Kidney tubule cell (primary cell): ENCODE data around the gene FAM110A.
"Not testable (repeated sequence)": the region's sequence is repeated elsewhere in the genome, so short reads cannot be mapped to it uniquely, and the experiment has no call there.

Experiments
- DNase-seq: peaks from one replicate; pipeline ENCODE4 v3.0.0-alpha.2; 2018; ENCODE audit warnings: low spot score

The FAM110A gene

DNA sequence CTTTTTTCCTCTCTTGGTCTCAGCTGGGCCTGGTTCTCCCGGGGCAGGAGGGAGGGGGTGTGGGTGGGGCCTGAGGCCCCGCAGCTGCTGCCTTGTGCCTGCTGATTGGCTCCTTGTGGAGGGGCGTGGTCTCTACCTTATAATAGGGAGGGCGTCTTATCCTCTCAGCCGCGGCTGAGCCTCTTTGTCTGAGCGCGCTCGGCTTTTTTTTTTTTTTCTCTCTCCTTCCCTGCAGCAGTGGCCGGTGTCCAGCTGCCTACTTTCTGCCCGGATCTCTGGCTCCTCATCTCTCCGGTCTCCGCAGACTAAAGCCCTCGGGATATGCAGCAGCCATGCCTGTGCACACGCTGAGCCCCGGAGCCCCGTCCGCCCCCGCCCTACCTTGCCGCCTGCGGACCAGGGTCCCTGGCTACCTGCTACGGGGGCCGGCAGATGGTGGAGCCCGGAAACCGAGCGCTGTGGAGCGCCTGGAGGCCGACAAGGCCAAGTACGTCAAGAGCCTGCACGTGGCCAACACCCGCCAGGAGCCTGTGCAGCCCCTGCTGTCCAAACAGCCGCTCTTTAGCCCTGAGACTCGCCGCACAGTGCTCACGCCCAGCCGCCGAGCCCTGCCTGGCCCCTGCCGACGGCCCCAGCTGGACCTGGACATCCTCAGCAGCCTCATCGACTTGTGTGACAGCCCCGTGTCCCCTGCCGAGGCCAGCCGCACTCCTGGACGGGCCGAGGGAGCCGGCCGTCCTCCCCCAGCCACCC is 11.1 kb downstream of the FAM110A start:
- DNase-seq = peak; percentile 86

DNA sequence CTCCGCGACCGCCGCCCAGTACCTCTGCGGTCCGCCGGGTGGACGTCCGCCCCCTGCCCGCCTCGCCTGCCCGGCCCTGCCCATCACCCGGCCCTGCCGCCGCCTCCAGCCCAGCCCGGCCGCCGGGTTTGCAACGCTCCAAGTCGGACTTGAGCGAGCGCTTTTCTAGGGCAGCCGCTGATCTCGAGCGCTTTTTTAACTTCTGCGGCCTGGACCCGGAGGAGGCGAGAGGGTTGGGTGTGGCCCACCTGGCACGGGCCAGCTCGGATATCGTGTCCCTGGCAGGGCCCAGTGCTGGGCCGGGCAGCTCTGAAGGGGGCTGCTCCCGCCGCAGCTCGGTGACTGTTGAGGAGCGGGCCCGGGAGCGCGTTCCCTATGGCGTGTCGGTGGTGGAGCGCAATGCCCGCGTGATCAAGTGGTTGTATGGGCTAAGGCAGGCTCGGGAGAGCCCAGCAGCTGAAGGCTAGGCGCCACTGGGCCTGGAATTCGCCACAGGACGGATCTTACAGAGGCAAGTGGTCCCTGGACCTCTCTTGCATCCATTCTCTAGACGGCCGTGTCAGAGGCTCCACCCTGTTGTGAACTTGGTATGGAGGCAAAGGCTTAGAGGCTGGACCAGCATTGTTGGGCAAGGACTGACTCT is 11.8 kb downstream of the FAM110A start:
- no peak for DNase-seq

DNA sequence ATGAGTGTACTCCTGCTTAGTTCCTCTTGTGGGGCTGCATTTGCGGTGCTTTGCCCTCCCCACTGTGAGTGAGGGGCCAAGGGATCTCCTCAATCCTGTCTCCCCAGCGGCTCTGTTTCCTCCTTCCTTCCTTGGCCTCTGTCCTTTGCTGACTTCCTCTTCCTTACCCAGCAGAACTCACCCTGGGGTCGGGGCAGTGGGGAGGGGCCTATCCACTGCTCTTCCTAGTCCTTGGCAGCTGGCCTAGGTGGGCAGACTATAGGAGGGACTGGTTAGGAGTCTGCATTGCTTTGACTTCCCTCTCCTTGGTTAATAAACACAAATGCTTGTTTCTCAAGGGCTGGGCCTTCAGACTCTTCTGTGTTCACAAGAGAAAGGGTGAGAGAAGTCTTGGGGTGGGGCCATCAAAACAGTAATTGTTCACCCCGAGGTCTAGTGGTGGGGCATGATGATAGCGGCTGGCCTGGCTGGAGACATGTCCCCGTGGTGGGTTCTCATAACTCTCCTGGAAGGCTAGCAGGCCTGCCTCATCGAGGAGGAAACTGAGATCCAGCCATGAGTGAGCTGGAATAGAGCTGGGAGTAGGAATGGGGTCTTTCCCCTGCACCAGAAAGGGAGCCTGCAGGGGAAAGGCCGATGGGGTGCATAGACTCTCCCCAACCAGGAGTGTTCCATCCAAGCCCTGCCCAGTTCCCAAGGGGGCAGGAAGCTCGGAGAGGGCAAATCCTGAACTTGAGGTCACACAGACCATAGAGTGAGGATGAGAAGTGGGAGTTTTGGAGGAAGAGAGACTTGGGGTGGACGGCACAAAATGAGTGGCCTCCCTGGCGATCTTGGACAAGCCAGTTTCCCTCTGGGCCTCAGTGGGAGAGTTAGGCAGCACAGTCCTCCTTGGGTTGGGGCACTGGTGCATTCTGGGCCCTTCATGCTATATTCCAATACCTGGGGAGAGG is 12.7 kb downstream of the FAM110A start:
- no peak for DNase-seq

DNA sequence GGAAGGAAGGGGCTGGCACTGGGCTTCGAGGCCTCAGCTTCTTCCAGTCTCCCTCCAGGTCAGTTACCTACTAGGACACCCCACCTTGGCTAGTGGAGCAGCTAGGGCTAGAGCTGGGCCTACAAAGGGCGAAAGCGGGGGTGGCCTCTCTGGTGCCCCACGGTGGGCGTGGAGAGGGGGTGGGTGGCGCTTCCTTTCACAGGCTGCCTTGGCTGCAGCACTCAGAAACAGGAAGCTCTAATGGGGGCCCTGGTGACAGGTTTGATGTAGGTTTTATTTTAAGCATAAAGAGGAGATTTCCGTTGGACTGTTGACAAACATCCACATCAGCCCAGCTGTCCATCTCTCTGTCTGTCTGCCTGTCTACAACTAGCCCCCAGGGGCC is 13.4 kb downstream of the FAM110A start:
- no peak for DNase-seq

DNA sequence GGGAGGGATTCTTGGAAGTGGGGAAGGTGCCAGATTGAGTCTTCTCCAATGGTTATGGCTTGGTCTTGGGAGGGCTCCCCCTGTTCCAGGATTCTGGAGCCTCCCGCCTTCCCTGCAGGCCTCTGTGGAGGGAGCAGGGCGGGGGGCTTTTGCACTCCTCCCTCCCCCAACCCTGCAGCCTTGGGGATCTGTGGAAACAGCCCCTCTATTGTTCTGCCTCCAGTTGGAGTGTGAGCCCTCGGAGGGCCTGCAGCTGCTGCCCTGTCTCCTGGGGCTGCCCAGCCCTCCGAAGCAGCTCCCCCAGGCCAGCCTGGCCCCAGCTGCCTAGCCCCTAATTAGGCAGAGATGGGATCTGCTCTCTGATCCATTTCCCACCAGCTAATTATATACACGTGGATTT is 14.7 kb downstream of the FAM110A start:
- DNase-seq = no peak

DNA sequence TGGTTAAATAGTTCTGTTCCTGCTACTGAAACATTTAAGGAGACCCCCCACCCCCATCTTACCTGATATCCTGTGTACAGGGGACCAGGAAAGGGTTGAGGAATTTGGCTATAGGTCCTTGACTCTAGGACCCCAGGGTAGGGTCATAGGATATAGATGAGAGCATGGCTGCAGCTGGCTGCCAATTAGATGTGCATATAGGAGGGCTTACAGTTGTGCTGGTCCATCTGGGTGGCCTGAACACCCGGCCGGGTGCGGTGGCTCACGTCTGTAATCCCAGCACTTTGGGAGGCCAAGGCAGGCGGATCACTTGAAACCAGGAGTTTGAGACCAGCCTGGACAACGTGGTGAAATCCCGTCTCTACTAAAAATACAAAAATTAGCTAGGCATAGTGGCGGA is 15.2 kb downstream of the FAM110A start:
- not testable (repeated sequence) for DNase-seq

DNA sequence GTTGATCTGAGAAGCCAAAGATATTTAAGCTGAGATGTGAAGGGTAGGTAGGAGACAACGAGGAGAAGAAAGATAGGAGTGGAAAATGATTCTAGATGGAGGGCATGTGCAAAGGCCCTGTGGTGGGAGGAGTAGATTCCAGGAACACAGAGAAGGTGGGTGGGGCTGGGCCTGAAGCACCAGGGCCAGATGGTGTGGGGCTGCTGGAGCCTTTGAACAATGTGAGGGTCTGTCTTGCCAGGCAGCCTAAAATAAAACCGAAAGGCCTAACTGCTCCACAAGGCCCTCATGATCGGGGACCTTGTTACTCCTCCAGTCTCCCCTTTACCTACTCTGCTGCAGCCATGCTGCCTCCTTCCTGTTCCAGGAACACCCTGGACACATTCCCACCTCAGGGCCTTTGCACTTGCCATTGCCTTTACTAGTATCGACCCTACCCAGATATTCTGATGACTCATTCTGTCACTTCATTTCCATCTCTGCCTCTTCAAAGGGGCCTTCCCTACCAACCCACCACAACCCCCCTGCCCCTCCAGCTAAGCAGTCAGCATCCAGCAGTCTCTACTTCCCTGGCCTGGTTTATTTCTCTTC is 20.0 kb downstream of the FAM110A start:
- no peak for DNase-seq

DNA sequence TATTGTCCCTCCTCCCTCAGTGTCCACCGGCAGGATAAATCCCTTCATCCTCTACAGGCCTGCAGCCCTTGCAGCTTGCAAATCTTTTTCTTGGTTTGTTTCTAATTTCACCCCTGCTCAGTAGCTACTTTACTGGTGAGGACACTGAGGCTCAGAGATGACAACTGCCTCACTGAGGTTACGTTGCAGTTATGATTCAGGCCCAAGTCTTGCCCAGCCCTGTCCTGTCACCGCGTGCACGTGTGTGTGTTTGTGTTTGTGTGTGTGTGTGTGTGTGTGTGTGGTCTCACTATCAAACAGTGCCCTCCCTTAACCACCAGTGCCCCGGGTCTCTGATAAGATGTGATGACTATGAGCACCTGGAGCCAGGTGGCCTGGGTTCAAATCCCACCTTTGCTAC is 21.1 kb downstream of the FAM110A start:
- no peak for DNase-seq

DNA sequence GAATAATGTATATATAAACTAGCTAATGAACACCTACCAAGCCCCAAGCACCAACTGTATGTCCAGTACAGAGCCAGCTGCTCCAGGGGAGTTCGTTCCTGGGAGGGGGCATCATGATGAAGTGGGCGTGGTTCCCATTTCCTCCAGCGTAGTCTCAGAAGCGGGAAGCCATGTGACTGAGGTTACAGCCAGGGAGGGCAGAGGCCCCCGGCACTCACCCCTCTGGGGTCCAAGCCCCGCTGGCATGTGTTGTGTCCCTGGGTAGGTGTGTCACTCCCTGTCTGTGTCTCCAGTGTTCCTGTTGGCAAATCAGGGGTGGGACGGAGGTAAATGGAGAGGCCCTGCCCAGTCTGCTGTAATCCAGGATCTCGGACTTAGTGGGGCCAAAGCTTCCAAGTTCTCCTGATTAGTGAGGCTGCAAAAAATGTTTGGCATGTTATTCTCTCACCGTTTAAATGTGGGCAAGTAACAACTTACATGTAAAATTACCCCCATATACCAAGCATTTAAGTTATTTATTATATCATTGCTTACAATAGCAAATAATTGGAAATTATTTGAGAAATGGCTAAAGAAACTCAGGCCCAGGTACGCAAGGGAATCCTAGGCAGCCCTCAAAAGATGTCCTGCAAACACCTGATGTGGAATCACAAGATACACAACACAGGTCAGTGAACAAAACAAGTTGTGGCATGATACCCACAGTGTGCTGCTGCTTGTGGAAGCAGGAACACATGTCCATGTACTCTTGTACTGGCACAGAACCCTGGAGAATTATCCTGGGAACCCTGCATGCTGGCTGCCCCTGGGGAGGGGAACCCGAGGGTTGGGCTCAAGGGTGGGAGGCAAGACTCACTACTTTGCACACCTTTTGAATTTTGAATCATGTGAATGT is 22.2 kb downstream of the FAM110A start:
- no peak for DNase-seq

DNA sequence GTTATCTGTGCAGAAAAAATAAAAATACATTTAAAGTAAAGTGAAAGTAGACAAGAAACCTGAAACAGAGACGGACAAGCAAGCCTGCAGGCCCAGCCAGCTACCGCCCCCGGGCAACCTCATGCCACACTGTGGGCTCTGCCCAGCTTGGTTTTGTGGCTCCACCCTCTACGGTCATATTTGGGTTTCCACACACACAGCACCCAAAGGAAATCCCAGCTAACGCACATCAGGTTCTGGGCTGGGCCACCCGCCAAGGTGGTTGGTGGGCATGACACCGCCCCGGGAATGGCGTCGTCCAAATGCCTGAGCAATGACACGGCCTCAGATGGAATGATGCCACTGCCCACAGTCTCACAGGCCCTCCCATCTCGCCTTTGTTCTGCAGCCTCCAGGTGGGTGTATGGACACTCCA is 22.9 kb downstream of the FAM110A start:
- DNase-seq = peak; percentile 98

DNA sequence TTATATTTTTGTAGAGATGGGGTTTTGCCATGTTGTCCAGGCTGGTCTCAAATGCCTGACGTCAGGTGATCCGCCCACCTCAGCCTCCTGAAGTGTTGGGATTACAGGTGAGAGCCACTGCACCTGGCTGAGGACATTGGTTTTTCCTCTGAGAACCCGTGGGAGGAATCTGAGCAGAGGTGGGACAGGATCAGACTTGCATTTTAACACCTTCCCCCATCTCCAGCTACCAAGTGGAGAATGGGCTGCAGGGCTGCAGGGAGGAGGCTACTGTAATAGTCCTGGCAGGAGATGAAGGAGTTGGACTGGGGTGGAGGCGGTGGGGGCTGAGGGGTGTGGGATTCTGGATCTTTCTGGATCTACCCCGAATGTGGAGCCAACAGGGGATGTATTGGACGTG is 24.5 kb downstream of the FAM110A start:
- no peak for DNase-seq

DNA sequence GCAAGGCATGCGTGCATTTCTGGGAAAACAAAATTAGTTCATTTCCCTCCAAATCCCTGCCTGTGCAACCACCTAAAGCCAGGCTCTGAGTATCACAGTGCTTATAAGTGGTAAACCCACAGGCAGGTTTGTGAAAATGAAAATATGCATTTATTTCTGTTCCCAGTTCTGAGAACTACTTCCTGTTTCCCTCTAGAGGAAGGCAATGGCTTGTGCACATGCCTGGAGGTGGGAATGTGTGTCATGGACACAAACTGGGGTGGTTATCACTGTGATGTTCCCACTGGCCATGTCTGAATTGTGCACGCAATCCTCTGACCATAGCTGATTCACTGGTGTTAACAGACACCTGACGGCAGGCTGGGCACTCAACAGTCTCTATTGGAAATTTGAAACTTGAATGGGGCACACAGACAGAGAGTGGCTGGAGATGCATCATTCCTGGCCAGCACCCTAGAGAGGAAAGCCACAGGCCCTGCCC is 26.3 kb downstream of the FAM110A start:
- DNase-seq = peak; percentile 13

DNA sequence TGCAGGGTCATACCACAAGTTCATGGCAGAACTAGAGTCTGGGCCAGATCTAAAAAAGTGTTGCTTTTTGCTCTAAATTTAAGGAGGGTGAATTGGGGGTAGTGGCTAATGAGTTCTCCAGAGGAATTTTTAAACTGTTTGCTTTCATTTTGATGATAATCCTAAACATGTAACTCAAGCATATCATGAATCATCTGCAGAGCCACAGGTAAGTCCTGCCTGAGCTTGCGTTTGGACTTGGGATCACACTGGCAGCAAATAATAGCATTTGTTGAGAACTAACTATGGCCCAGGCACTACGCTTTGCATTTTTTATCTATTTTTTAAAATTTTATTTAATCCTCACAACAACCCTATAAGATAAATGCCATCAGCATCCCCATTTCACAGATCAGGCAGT is 27.4 kb downstream of the FAM110A start:
- no peak for DNase-seq

DNA sequence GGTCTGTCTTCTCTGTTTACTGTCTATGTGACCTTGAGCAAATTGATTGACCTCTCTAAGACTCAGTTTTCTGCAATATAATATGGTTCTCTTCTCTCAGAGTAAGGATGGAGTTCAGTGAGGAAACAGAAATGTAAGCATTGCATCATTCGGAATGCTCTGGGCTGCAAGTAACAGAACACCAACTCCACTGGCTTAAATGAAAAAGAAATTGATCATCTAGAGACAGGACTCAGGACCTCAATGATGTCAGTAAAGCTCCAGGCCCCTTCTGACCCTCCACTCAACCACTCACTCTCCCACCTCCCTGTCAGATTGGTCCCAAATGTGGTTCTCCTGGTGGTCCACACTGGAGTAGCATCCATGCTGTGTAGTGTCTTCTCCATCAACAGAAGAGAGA is 31.9 kb downstream of the FAM110A start:
- DNase-seq = no peak

DNA sequence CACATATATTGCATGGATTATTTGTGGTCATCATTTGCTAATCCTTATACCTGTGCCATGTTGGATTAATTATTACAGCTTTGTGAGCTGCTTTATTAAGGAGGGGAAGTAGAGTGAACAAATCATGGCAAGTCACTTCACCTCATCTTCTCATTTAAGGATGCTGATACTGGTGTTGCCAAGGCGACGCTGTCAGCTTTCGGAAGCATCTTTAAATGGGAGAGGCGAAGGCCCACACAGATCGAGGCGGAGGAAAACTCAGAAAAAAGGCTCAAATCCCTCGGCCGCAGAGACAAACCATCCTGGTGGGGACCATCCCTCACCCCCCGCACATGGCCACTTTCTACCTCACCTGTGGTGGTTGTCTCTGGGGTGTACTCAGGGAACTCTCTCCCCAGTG is 34.8 kb downstream of the FAM110A start:
- no peak for DNase-seq

DNA sequence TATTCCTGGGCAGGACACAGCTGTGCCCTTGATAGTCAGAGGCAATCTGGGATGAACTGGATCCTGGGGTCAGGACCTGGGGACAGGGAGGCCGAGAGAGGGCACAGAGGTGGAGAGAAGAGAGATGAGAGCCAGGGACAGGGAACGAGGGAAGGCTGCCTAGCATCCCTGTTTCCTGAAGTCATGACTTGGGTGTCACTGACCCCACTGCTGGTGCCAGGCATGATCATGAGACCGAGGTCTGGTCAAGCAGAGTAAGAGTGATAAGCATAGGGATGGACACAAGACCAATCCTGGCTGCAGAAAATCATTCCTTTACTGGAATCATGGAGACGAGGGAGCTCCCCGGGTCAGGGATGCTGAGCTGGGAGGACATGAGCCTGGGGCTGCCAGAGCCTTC is 36.1 kb downstream of the FAM110A start:
- no peak for DNase-seq

DNA sequence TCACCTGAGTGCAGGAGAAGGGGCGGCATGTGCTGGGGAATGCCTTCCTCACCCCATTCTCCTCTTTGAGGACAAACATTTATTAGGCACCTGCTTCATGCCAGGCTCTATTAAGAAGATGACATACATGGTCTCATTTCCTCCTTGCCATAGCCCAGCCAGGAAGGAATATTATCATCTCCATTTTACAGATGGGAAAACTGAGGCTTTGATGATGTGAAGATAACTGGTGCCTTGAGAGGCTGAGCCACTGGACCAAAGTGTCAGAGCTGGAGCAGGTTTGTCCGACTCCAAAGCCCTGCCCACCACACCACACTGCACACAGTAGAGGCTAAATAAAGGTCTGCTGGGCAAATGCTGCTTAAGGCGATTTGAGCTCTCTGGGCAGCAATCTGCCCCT is 37.2 kb downstream of the FAM110A start:
- no peak for DNase-seq

DNA sequence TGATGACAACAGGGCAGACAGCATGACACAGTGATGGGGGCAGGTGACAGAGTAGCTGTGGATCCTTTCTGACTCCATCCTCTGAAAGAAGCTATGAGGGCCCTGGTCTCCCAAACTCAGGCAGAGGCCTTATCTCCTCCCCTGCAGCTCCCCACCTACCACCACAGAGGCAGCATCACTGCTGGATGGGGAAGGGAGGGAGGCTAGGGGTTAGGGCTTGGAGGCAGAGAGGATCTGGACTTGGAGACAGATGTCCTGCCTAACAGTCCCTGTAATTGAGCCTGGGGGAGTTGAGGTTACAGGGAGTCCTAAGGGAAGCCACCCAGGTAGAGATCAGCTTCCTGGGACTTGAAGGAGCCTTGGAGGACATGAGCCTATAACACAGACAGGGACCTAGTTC is 37.9 kb downstream of the FAM110A start:
- no peak for DNase-seq

DNA sequence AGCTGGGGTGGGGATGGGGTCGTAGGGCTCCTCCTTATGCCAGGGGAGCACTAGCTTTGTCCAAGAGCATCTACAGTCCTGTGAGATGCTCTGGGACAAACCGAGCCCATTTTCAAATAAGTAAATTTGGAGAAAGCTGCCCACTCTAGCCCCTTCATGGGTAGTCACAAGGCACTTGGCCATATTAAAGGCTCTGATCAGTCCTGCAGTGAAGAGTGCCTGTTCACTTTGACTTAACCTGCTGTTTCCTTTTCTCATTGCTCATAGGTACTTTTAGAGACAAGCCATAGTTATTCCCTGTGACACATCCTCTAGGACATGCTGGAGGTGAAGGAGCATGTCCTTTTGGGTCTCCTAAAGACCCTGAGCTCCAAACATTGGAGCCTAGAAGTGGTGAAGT is 38.4 kb downstream of the FAM110A start:
- DNase-seq = no peak

DNA sequence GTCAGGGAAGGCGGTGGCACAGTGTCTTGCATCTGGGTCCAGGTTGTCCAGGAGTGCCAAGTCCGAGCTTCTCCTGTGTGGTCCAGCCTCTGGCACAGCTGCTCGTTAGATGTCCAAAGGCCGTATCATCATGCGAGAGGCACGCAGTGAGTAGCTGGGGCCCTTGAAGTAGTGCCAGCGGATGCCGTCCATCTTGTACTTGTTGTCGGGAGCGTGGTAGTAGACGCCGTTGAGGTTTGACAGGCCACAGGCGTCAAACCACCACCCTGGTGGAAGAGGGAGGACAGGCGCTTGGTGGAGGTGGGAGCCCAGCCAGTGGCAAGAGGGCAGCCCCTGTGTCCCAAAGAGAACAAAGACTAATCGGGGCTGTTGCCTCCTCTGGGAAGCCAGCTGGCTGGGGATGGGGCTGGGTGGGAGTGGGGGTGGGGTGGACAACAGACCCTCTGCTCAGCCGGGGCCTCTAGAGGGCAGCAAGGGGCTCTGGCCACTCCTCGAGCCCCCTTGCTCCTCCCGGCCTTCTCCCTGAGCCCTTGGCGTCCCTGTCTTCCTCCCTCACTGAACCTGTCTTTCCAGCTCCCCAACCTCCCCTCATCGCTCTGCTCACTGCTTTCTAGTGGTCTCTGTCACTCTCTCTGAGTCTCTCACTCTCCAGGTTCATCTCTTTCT is 39.5 kb downstream of the FAM110A start:
- no peak for DNase-seq
